ENCODE measurements around the gene GPR87. TPM values are rescaled to one million over a fixed set of nuclear protein-coding genes. Genes with fewer than 3 reads are reported as not detected.

The GPR87 gene
- total RNA-seq, 1 experiment from 2014 or later: not detected

GRCh38 chr3:151356794-151357462 lies 40.3 kb upstream of the GPR87 start:
- DNase-seq (ENCODE audit: low spot score): no peak
- ATAC-seq: no peak
- Mint-ChIP-seq H3K36me3 (0 out of 2 replicates have a peak, but pooled peaks cover 3% of the 10 kb centered on the region), H3K4me3 (no peak overlapping the region), H3K9me3 (no peaks in the 10 kb centered on the region), H3K4me1 (peaks cover 13% of the 10 kb centered on the region), H3K27me3 (ENCODE audit: low read depth) (no peaks in the 10 kb centered on the region), H3K27ac (no peak overlapping the region)
- CTCF ChIA-PET: interaction anchor here (1.3 kb wide), 1 partner anchor 22 kb away, joined by 6 read pairs; no protein-coding TSS in a partner anchor
- TF ChIP-seq ESRRA (CRISPR knock-in tag; IDR thresholded peaks at IDR 0.05; ENCODE audit: borderline replicate concordance): no peak
- no peak for TF ChIP-seq E2F4 (CRISPR knock-in tag; IDR thresholded peaks at IDR 0.05; ENCODE audit: borderline replicate concordance, low read depth)
- no peak for TF ChIP-seq E2F5 (CRISPR knock-in tag; IDR thresholded peaks at IDR 0.05)
- POLR2A ChIA-PET: no interaction called here

GRCh38 chr3:151351648-151352047 lies 35.0 kb upstream of the GPR87 start:
- no peak overlapping the region for H3K4me3 Mint-ChIP-seq
- 0 out of 2 replicates have a peak, but pooled peaks cover 3% of the 10 kb centered on the region for H3K36me3 Mint-ChIP-seq
- peaks cover 42% of the 10 kb centered on the region for H3K4me1 Mint-ChIP-seq
- ChIA-PET CTCF (interaction anchor here (0.7 kb wide), 1 partner anchor 27 kb away, joined by 3 read pairs; no protein-coding TSS in a partner anchor), POLR2A (no interaction called here)
- H3K27ac Mint-ChIP-seq: peak overlapping the region; percentile 68; the same call in 1 of the 2 replicates
- H3K9me3 Mint-ChIP-seq: no peaks in the 10 kb centered on the region
- no peak for DNase-seq (ENCODE audit: low spot score)
- no peak for ATAC-seq
- no peak for TF ChIP-seq GABPB1 (CRISPR knock-in tag; IDR thresholded peaks at IDR 0.05)
- no peak for TF ChIP-seq TEAD1 (CRISPR knock-in tag; IDR thresholded peaks at IDR 0.05)
- no peaks in the 10 kb centered on the region for H3K27me3 Mint-ChIP-seq (ENCODE audit: low read depth)

- H3K4me3 Mint-ChIP-seq: no peak overlapping the region
- POLR2A ChIA-PET: no interaction called here
- ATAC-seq: no peak
Observed at GRCh38 chr3:151351219-151351618, 34.6 kb upstream of the GPR87 start.

GRCh38 chr3:151350656-151351055 lies 34.0 kb upstream of the GPR87 start:
- ATAC-seq (no peak), DNase-seq (ENCODE audit: low spot score) (no peak)
- no peaks in the 10 kb centered on the region for H3K9me3 Mint-ChIP-seq
- peaks cover 46% of the 10 kb centered on the region for H3K4me1 Mint-ChIP-seq
- H3K36me3 Mint-ChIP-seq: 0 out of 2 replicates have a peak, but pooled peaks cover 3% of the 10 kb centered on the region
- ChIA-PET POLR2A (no interaction called here), CTCF (interaction anchor here (0.7 kb wide), 1 partner anchor 28 kb away, joined by 3 read pairs; no protein-coding TSS in a partner anchor)
- no peaks in the 10 kb centered on the region for H3K27me3 Mint-ChIP-seq (ENCODE audit: low read depth)
- H3K4me3 Mint-ChIP-seq: no peak overlapping the region
- H3K27ac Mint-ChIP-seq: no peak overlapping the region
- TF ChIP-seq CTCF (IDR thresholded peaks at IDR 0.05) (no peak), CDX4 (CRISPR knock-in tag; IDR thresholded peaks at IDR 0.05; ENCODE audit: borderline replicate concordance) (no peak), ZNF317 (CRISPR knock-in tag; IDR thresholded peaks at IDR 0.05; ENCODE audit: borderline replicate concordance, low read depth) (no peak)

More at GRCh38 chr3:151351219-151351618, 34.6 kb upstream of the GPR87 start:
- TF ChIP-seq ZNF416 (CRISPR knock-in tag; IDR thresholded peaks at IDR 0.05) (no peak), ATF3 (CRISPR knock-in tag; conservative IDR thresholded peaks at IDR 0.05) (no peak), ZNF423 (CRISPR knock-in tag; IDR thresholded peaks at IDR 0.05) (no peak), KAT7 (CRISPR knock-in tag; IDR thresholded peaks at IDR 0.05; ENCODE audit: borderline replicate concordance) (no peak), HMGA2 (CRISPR knock-in tag; IDR thresholded peaks at IDR 0.05) (no peak), JUN (CRISPR knock-in tag; IDR thresholded peaks at IDR 0.05) (no peak), TEAD1 (CRISPR knock-in tag; IDR thresholded peaks at IDR 0.05) (no peak), ERG (CRISPR knock-in tag; IDR thresholded peaks at IDR 0.05) (no peak), ELF4 (CRISPR knock-in tag; IDR thresholded peaks at IDR 0.05; ENCODE audit: low read depth) (no peak)
- CTCF ChIA-PET: interaction anchor here (0.7 kb wide), 1 partner anchor 28 kb away, joined by 3 read pairs; no protein-coding TSS in a partner anchor
- H3K27me3 Mint-ChIP-seq (ENCODE audit: low read depth): no peaks in the 10 kb centered on the region
- 0 out of 2 replicates have a peak, but pooled peaks cover 3% of the 10 kb centered on the region for H3K36me3 Mint-ChIP-seq
- H3K4me1 Mint-ChIP-seq: peaks cover 45% of the 10 kb centered on the region
- no peaks in the 10 kb centered on the region for H3K9me3 Mint-ChIP-seq
- H3K27ac Mint-ChIP-seq: peak overlapping the region; percentile 68; the same call in 1 of the 2 replicates
- no peak for DNase-seq (ENCODE audit: low spot score)
